ENCODE results near the gene MCC.

Gene MCC

DNA sequence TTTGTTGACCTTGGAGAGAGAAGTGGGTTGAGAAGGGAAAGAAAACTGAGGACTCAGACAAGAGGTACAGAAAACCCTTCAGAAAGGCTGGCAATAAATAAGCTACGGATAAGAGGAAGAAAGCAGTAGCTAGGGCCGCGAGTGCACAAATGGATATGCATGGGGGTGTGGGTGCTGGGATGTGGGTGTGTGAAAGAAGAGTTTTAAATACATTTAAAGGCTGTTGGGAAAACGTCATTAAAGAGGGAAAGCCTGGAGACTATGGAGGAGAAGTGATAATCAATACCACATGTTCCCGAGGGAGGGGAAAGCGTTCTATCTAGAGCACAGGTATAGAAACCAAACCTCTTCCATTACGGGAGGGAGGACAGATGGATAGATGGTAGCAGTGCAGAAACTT is 230.7 kb downstream of the MCC start:
- TF ChIP-seq, protein P1, sequence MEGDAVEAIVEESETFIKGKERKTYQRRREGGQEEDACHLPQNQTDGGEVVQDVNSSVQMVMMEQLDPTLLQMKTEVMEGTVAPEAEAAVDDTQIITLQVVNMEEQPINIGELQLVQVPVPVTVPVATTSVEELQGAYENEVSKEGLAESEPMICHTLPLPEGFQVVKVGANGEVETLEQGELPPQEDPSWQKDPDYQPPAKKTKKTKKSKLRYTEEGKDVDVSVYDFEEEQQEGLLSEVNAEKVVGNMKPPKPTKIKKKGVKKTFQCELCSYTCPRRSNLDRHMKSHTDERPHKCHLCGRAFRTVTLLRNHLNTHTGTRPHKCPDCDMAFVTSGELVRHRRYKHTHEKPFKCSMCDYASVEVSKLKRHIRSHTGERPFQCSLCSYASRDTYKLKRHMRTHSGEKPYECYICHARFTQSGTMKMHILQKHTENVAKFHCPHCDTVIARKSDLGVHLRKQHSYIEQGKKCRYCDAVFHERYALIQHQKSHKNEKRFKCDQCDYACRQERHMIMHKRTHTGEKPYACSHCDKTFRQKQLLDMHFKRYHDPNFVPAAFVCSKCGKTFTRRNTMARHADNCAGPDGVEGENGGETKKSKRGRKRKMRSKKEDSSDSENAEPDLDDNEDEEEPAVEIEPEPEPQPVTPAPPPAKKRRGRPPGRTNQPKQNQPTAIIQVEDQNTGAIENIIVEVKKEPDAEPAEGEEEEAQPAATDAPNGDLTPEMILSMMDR (IDR thresholded peaks at IDR 0.05; ENCODE audit: extremely low read depth, missing control alignments), result no peak
- DNase-seq (ENCODE audit: low spot score), result no peak

DNA sequence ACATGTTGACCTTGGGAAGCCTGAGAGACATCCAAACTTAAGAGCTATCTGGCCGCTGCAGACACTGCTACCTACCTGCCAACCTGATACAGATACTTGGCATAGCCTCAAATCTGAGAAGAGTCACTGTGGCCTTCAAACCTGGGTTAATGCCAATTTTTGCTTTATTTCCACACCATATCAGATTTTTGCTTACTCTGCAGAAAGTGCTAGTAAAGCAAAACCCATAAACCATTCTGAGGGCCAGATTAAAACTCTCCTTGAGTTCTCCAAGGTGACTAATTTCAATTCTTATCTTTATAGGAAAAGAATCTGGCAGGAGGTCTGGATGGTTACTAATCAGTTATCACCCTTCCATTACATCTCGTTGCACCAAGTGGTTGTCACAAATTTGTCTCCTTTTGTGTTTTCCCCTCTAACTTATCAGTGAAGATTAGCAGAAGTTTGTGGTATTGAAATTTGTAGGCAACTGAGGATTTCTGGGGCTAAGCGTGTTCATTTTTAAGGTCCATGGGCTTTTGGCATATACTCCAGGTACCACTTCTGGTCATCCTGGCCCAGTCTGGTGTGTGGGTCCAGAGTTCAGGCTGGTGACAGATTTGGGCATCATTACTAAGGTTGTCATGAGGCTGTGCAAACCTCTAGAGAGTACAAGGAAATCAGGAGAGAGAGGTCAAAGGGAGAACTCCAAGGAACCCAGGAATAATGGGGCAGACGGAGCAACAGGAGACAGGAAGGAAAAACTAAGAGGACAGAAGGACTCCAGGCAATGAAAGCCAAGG is 231.4 kb downstream of the MCC start:
- DNase-seq (ENCODE audit: low spot score), result no peak
- TF ChIP-seq, protein P1 (IDR thresholded peaks at IDR 0.05; ENCODE audit: extremely low read depth, missing control alignments), result no peak

DNA sequence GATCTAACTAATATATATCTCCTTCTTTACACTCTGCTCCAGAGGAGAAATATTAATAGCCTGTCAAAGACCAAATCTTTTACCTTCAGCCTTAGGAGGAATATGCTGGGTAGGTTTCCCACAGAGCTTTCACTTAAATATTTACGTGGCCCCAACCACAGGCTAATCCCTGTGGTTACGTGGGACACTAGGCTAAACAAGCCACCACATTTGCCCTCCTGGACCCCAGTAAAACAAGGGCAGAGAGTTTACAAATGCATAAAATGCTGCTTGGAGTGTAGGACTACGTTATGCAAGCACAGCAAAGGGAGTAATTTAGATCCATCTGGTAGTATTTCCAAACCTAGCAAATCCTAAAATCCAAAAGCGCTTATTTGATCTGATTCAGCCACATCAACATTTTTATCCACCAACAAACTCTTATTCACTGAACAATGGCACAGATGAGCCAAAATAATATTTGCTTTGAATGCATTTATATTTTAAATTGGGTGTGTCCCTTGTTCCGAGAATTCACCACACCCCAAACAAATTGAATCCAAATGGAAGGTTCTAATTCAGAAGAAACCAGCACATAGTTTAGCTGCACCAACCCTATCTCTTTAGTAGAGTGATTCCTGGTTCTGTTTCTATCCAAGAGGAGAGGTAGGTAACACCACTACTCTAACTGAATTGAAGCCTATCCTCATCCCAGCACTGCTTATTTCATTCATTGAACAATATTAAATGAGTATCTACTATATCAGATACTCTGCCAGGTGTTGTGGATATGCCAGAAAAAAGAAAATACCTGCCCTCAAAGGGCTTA is 232.5 kb downstream of the MCC start:
- TF ChIP-seq, protein P1 (IDR thresholded peaks at IDR 0.05; ENCODE audit: extremely low read depth, missing control alignments), result no peak
- no peak for DNase-seq (ENCODE audit: low spot score)

DNA sequence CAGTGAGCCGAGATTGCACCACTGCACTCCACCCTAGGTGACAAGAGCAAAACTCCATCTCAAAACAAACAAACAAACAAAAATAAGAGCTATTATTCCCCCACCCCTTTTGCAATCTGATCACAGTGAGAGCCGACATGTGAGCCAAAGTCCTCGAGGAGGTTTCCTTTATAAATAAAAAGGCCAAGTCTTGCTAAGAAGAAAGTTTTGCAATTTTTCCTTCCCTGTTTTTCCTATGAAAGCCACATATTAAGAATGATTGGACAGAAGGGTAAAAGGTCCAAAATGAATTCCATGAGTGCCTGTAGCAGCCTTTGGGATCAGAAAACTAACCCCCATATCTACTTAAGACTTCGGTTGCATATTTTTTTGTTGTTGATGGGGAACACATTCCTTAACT is 233.1 kb downstream of the MCC start:
- no peak for DNase-seq (ENCODE audit: low spot score)
- TF ChIP-seq, protein P1 (IDR thresholded peaks at IDR 0.05; ENCODE audit: extremely low read depth, missing control alignments), result no peak

DNA sequence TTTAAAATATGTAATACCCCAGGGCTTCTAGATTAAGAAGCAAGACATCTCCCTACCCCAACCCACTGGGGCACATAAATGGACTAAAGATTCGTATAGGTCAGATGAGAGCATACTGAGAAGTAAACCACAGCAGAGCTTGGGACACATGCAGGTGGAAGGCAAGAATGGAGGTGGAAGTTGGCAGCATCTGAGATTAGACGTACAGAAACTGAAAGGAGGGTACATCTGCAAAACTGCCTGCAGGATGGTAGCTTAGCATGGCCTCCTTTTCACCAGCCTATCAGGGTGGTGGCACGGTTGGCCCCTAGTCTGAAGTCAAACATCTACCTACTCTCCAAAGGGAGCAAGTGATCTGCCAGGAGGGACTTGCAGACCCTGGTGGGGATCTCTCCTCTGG is 235.2 kb downstream of the MCC start:
- TF ChIP-seq, protein P1 (IDR thresholded peaks at IDR 0.05; ENCODE audit: extremely low read depth, missing control alignments), result no peak
- no peak for DNase-seq (ENCODE audit: low spot score)

- no peak for DNase-seq (ENCODE audit: low spot score)
- TF ChIP-seq, protein P1 (IDR thresholded peaks at IDR 0.05; ENCODE audit: extremely low read depth, missing control alignments), result no peak
Measured at GRCh38 chr5:113252066-113252465, 236.2 kb downstream of the MCC start.

- DNase-seq (ENCODE audit: low spot score), result no peak
Measured at GRCh38 chr5:113250341-113250953, 237.8 kb downstream of the MCC start.

More at GRCh38 chr5:113250341-113250953, 237.8 kb downstream of the MCC start:
- TF ChIP-seq, protein P1 (IDR thresholded peaks at IDR 0.05; ENCODE audit: extremely low read depth, missing control alignments), result no peak

Data from GM20000 (cell line).